ENCODE data around the gene PRKN.

PRKN gene

DNA sequence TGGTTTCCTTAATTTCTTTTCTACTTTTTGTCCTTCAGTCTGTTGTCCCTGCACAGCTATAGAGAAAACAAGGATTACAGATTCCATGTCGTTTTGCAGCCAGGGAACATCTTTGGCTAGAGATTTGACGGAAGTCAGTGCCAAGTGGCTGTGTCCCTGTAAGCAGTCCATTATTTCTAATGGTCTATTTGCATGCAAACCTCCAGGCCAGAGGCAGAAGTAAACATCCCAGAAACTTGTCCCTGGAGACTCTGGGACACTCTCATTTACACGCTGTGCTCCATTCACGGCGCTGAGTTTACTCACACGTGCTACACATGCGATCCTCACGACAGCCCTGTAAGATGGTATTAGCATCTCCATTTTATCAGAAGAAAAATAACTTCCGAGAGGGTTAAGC, 355.5 kb downstream of the PRKN start:
- no peak for DNase-seq

DNA sequence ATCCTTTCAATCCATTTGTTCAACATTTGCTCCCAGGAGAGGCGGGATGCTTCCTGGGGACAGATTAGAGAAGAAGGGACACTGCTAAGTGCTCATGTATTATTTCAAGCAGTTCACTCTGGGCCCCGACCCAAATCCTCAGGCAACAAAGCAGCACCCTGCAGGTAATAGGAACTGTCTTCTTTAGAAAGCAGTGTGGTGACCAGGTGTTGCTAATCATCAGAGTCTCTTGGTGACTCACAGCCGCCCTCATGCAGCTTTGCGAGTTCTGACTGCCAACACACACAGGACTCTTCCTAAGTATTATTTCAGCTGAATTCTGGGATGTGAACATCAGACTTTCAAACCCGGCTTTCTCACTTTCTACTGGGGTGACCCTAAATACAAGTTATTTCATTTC, 356.4 kb downstream of the PRKN start:
- no peak for DNase-seq

DNA sequence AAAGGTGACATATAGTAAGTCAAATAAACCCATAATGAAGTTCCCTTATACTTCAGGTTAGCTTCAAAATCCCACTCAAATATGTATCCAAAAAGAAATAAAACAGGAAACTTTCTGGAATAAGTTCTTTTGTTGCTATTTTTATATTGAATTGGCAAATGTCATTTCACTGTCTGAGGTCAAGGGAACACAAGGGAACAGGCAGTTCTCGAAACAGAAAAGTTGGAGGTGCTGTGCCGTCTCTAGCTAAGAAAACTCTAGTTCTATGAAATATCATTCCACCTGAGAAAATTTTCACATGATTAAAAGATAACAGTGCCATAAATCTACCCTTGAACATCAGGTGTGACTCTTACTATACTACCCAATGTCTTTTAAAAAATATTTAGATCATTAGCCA, 358.5 kb downstream of the PRKN start:
- DNase-seq = no peak

DNA sequence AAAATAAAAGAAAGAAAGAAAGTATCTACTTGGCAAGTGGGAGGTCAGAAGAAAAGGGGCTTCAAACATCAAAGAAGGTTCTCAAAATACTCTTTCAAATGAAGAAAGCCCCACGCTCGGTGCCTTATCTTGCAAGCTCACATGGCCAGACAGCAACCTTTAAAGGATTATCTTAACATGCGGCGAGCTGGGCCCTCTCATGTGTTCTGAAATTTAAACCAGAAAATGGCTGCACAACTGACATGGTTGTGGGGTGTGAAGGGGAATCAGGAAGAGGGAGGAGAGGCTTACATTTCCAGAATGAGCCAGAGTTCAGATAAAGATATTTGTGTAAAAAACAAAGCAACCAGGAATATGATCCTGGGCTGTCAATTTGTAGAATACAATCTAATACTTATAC, 363.1 kb downstream of the PRKN start:
- no peak for DNase-seq

DNA sequence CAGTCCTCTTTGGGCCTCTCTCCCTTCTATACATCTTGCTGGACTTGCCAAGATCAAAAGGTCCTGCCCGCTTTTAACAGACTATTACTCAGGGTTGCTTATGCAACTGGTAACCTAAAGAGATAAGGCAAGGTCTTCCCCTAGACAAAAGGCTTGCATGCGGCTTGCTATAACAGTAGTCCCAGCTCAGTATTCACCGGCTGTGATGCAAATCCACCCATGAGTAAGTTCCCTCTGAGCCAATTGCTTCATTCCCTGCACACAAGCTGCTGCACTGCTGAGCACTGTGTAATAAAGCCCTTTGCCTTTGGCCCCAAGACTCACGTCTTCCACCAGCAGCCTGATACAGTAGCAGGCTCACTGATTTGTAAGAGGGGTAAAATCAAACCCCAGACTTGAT, 363.8 kb downstream of the PRKN start:
- no peak for DNase-seq

DNA sequence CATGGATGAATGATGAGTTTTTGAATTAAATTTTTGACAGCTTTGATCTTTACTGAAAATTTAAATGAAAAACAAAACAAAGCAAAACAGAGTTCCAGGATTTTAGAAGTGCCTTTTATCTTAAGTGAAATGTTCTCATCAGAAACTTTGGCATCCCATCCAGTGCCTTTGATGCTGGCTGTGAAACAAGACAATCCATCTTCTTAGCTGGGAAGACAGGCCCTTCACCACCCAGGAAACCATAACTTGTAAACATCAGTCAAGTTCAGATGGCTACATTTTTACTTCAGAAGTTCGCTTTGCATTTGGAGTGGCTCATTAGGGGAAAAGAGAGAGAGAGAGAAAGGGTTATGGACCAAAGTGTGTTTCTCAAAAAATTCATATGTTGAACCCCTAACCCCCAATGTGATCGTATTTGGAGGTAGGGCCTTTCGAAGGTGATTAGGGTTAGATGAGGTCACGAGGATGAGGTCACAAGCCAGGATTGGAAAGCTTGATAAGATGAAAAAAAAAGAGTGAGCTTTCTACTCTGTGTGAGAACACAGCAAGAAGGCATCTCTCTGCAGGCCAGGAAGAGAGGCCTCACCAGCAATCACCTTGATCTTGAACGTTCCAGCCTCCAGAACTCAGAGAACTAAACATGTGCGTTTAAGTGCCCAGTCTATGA, 366.5 kb downstream of the PRKN start:
- no peak for DNase-seq

DNA sequence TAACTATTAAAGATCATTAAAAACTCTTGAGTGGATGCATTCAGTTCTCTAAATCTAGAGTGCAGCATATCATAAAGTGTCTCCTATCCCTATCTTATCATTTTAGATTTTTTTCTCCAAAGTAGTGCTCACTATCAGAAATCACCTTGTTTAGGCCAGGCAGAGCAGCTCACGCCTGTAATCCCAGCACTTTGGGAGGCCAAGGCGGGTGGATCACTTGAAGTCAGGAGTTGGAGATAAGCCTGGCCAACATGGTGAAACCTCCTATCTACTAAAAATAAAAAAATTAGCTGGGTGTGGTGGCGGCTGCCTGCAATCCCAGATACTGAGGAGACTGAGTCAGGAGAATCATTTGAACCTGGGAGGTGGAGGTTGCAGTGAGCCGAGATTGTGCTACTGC, 368.9 kb downstream of the PRKN start:
- no peak for DNase-seq

DNA sequence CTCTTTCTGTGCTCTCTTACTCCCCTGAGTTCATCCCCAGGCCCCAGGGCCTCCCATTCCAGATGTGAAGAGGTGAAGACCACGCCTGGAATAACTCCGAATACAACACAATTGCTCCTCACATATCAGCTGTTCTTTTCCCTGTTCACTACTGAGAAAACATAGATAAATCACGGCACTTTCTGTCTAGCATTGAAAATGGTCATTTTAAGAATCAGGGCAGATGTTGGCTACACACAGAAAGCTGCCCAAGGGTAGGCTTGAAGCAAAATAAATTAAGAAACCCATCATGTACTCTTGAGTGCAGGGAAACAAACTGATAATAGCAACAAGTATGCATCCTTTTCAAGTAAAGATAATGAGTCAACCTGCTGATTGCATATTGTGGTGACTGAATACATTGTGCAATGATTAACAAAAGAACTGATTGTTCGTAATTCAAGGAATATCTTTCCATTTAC, 382.5 kb downstream of the PRKN start:
- no peak for DNase-seq

DNA sequence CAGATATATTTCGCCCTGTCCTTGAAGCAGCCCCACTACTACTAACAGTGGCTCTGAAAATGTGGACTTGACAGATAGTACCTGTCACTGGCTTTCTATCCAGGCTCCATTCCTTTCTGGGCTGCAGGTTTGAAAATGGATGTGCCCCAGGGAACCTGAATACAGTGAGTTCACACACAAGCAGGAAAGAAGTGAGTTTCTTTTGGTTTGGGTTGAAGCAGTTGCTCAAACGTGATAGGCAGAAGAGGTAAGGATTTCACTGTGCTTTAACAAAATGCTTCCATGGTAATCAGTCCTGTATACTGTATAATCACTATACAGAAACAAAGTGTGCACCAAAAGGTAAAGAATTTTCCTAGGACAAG, 382.9 kb downstream of the PRKN start:
- no peak for DNase-seq

DNA sequence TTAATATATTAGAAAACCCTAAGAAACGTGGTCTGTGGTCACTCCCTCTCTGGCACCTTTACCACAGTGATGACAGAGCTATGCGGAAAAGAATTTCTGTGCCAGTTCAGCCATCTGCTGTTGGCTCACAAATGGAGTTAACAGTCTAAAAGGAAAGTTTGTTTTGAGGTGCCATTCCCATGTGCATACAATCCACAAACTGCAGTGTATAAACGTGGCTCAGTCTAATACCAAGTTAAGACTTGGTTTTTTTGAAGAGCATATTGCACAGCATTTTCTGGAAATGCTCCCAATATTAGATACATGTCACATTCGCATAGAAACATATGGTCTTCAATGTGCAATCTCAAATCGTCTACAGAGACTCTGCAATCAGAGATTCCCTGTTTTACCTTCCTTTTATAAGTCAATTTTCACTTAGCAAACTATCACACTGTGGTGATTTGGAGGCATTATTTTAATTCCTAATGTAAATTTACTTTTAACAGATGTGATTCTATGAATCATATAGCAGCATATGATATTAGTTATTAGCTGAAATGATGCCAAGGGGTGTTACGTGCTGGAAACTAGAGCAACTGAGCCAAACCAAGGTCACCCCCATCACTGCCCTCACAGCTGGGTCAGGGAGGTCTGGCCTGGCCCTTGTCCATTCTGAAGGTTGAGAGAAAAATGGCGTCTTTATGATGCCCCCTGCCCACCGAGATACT, 383.5 kb downstream of the PRKN start:
- DNase-seq = peak in 1 of 14 donors; percentile 39

DNA sequence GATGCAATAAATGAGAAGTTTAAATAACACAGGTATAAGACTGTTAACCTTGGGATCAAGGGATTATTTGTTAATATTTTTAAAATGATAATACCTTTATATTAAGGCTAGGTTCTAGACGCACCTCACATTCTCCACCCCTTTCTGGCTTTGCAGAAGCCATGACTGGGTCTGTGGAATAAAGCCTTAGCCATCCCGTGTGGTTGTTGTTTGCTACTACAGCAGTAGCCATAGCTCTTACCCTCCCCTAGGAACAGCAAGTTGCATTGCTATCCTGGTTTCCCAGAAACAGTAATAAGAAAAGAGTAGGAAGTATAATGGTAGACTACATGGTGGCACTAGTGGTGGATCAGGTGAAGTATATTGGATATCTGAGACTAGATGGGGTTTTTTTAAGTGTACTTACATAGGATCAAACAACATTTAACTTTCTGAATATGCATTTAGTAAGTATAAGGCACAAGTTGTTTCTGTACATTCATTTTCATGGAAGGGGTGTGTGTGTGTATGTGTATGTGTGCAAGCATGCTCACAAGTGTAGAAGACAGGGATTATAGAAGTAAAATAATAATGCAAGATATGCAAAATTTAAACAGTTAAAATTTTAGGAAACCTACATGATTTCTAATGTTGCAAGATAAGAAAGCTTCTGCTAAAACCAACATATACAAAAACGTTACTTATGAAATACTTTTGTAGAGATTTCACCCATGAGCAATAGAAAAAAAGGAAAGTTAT, 384.2 kb downstream of the PRKN start:
- DNase-seq = no peak

DNA sequence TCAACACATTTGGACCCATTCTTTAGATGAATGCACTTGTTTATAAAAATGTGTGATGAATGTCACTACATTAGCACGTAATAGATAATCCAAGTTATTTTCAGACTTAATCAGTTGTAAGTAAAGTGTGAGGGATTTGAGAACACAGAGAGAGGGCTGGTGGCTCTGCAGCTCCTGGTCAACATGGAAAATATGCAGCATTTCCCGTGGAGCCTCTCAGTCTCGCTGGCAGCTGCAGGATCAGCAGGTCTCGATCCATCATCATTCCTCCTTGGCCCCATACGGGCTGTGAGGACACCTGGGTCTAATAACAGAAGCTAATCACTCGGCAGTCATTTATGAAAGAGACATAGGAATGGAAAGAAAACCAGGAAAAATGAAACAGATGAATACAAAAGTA, 390.2 kb downstream of the PRKN start:
- no peak for DNase-seq

DNA sequence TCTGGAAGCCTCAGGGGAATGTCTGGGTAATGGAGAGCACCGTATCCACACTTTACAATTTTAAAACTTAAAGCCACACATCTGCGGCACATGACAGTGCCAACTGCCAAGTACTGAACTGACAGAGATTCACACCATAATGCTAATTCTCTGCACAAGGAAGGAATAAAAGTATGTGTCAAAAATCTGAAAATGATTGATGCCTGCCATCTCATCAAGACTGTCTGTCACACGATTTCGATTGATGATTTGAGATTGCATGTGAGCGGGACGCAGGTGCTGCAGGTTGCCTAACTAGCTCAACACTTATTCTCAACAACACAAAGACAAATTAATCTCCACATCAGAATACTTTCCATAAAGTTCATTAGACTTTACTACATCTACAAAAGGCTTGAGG, 391.2 kb downstream of the PRKN start:
- DNase-seq = no peak

DNA sequence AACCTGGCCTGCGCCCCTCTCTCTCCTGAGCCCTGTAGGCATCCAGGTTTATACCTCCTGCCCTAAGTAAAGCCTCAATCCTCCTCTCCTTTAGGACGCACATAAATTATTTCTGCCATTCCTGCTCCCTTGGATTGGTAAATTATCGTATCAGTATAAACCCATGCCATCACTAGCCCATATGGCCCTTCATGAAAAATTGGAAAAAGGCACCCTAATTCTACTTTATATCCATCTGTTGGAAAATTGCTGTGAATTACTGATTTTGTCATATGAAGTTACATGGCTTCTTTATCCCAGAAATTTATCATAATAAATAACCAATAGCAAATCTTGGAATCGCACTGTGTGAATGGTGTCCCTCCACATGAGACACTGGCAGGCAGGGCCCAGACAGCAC, 395.2 kb downstream of the PRKN start:
- peak in 1 of 14 donors; percentile 13 for DNase-seq

DNA sequence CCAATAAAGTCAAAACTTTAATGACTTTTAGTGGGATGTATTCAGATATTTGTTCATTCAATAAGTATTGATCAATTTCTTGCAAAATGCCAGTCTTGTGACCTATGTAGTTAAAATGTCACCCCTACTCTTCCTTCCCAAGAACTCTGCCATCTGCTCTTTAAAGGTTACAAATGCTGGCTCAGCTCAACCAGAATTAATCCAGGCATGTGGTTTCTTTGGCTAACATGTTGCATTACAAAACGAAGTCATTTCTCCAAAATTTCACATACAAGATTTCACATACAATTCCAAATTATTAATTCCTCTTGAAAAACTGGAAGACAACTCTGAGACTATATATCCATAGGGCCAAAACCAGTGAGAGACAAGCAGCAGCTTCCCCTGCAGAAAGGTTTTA, 395.7 kb downstream of the PRKN start:
- DNase-seq = no peak

DNA sequence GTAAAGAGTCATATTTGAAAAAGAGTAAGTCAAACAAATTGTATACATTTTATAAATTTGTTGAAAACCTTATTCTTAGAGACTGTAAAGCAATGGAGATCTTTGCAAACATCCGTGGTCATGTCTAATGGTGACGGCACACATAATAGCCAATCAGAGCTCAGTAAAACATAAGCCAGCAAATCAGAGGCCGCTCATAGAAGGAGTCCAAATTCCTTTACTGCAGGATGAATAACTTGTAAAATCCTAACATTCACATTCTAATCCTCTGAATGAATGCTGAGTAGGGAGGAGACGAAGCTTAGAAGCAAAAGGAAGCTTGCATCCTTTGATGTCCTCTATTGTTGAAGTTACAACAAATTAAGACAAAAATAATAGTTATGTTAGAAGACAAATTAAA, 401.7 kb downstream of the PRKN start:
- DNase-seq = no peak

DNA sequence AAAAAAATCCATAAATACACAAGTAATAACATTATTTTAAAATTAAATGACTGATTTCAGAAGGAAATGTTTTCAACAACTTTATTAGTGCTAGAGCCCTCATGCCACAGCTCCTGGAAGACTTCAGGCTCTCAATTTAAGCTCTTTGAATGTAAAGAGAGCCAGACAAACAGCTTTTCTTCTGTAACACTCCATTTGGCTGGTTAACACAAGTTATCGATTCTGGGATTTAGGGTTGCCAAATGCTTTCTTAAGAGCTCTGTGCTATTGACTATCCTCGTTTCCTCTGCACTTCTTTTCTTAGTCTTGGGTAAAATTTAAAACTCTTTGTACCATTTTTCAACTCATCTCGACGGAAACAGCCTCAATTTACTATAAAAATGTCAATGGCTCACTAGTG, 402.5 kb downstream of the PRKN start:
- no peak for DNase-seq

DNA sequence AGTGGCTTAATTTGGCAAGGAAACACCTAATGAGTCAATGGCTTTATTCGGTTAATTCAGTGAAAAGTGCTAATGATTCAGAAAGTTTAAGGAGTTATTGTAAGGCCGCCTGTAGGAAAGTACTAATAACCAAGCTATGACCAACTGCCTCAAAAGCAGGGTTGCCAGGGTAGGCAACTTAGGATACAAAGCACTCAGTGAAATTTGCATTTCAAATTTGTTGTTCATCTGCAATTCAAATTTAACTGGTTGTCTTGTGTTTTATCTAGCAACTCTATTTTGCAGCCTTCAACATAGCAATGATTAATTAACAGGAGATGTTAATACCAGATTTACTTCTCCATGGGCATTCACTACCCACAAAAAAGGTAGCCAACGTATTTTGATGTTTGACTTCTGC, 412.3 kb downstream of the PRKN start:
- DNase-seq = no peak

DNA sequence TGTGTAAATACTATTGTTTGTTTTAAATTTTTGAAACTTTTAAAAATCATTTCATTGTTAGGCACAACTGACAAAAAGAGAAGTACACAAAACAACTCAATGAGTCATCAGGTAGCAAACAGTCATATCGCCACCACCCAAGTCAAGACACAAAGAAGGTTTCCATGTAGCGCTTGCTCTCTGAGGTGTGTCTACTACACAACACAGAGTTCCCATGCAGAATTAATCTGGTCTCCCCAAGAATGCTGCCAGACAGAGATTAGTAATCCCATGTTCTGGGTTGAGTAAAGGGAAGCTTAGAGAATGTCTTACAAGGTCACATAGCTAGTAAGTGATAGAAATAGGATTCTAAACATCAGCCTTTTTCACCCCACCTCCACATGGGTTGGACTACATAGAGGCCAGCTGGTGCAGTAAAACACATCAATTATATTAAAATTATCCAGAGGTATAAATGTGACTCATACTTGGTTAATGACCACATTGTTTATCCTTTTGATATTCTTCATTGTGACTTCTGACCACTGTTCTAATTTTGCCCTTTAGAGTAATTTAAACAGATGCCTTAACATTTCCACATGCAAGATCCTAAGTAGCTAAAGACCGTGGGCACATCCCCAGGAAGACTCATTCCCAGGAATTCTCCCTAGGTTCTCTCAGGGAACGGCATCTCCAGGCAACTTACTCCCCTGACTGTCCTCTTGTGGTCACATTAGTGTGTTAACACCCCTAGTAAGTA, 413.5 kb downstream of the PRKN start:
- no peak for DNase-seq

DNA sequence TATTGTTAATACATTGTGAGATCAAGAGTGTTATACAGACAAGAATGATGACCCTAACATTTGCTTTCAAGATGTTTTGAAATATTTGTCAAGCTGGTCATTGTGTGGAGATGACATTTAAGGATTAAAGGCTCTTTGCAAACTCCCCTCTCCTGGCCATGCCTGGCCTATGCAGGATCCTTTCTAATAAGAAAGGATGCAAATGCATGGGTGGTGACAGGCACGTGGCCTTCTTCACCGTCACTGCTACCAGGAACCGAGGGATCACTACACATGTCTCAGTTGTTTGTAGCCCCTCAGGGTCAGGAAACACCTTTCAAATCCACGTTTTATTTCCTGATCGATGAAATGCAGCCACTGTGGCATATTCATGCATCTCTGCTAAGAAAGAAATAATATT, 419.7 kb downstream of the PRKN start:
- DNase-seq = no peak

DNA sequence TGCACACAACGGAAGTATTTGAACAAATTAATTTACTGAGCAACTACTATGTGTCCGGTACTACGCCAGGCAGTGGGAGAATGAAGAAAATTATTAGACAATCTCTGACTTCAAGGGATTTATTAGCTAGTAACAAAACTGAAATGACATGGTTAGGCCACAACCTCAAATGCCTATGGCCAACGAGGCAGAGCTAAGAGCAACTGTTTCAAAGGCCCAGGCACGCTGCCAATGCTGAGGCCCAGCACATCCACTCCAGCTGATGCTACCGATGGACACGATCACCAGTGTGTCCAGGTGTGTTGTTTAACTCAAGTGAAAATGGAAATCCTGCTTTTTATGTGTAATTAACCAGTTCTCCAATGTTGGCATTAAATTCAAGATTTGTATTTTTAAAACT, 420.9 kb downstream of the PRKN start:
- no peak for DNase-seq

DNA sequence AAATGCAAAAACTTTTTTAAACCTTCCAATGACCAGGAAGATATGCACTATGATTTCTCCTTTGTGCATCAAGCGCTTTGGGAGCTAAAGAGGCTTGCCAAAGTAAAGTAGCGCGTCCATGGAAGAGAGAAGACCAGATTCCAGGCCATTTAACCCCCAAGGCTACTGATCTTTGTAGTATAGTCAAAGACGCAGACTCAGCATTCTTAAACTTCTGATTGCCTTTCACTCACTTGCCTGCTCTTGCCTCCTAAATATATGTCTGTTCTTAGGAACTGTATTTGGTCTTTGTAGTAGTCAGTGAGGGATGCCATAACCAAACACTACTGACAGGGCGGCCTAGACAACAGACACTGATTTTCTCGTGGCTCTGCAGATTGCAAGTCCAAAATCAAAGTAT, 426.4 kb downstream of the PRKN start:
- no peak for DNase-seq

DNA sequence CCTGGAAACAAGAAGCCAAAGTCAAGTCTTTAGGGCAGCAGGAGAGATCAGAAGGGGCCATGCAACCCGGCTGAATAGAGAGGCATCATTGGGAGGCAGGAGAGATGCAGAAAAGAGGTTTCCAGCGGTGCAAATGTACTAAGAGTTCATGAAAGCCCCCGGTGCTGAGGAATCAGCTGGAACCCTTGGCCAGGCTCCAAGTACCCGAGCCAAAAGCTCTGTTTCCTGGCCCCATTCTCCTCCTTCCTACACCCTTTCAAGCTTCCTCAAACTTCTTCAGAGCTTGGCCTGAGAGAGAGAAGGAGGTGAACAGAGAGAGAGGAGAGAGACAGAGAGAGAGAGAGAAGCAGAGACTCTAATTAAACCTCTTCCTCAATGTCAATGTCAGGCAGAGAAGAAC, 433.5 kb downstream of the PRKN start:
- peak in 1 of 14 donors; percentile 9 for DNase-seq
